ENCODE results near the gene DOHH. TPM values are rescaled to one million over a fixed set of nuclear protein-coding genes. Genes with fewer than 3 reads are reported as not detected.

DOHH gene
- total and polyA plus RNA-seq, 2 experiments from 2014 or later: 19.0 to 34.7 TPM

- H3K27me3 Mint-ChIP-seq (ENCODE audit: insufficient read depth, low read depth, poor library complexity): peaks cover 8% of the 10 kb centered on the region
- Histone ChIP-seq H3K4me2 (no peak overlapping the region), H3K27ac (ENCODE audit: low read depth) (no peak overlapping the region), H3K4me1 (ENCODE audit: insufficient read depth) (peaks cover 9% of the 10 kb centered on the region; the same call in 1 of the 2 replicates), H3F3A (replicated peaks; ENCODE audit: low read depth) (0 out of 2 replicates have a peak, but pooled peaks cover 7% of the 10 kb centered on the region), H4K20me1 (replicated peaks; ENCODE audit: insufficient read depth) (peaks cover 5% of the 10 kb centered on the region; the same call in 1 of the 2 replicates), H2AFZ (no peak overlapping the region), H3K9me2 (ENCODE audit: insufficient read depth) (no peaks in the 10 kb centered on the region), H3K4me3 (no peak overlapping the region), H3K79me2 (replicated peaks; ENCODE audit: insufficient read depth) (peaks cover 27% of the 10 kb centered on the region), H3K27me3 (ENCODE audit: insufficient read depth) (no peaks in the 10 kb centered on the region), H3K36me3 (ENCODE audit: insufficient read depth) (peaks cover 5% of the 10 kb centered on the region; the same call in 1 of the 2 replicates)
- no peak overlapping the region for H3K27ac Mint-ChIP-seq
- H3K4me3 Mint-ChIP-seq: no peak overlapping the region
- no peak for TF ChIP-seq POLR2AphosphoS5 (IDR thresholded peaks at IDR 0.05; ENCODE audit: low read depth)
- no peak for TF ChIP-seq EZH2phosphoT487 (IDR thresholded peaks at IDR 0.05; ENCODE audit: unreplicated experiment)
- TF ChIP-seq ETS1 (IDR thresholded peaks at IDR 0.05): no peak
- TF ChIP-seq EZH2 (IDR thresholded peaks at IDR 0.05; ENCODE audit: low read depth, unreplicated experiment): no peak
- no peak for TF ChIP-seq JUNB (IDR thresholded peaks at IDR 0.05; ENCODE audit: unreplicated experiment)
- no peak for TF ChIP-seq REST (IDR thresholded peaks at IDR 0.05; ENCODE audit: unreplicated experiment)
- TF ChIP-seq CREB1 (CRISPR knock-in tag; IDR thresholded peaks at IDR 0.05; ENCODE audit: low read depth): no peak
- TF ChIP-seq ZNF462 (CRISPR knock-in tag; IDR thresholded peaks at IDR 0.05): no peak
- no peak for TF ChIP-seq STAT1 (IDR thresholded peaks at IDR 0.05; ENCODE audit: unreplicated experiment)
- TF ChIP-seq ZNF114 (CRISPR knock-in tag; IDR thresholded peaks at IDR 0.05): no peak
- TF ChIP-seq ZNF331 (CRISPR knock-in tag; IDR thresholded peaks at IDR 0.05; ENCODE audit: low read depth): no peak
- TF ChIP-seq CTCF (conservative IDR thresholded peaks at IDR 0.05; ENCODE audit: low read depth in 2 of 2): no peak
- TF ChIP-seq NANOG (IDR thresholded peaks at IDR 0.05; ENCODE audit: borderline replicate concordance): no peak
- peaks cover 9% of the 10 kb centered on the region for H3K4me1 Mint-ChIP-seq
- H3K9me3 Mint-ChIP-seq: peaks cover 4% of the 10 kb centered on the region; the same call in 1 of the 3 replicates
- no peak for DNase-seq (ENCODE audit: low spot score)
- H3K36me3 Mint-ChIP-seq (ENCODE audit: low read depth): peaks cover 45% of the 10 kb centered on the region
- ATAC-seq: no peak
Observed at GRCh38 chr19:3497757-3498520, 2.5 kb downstream of the DOHH start.
